ENCODE data around the gene MILR1.

DNA sequence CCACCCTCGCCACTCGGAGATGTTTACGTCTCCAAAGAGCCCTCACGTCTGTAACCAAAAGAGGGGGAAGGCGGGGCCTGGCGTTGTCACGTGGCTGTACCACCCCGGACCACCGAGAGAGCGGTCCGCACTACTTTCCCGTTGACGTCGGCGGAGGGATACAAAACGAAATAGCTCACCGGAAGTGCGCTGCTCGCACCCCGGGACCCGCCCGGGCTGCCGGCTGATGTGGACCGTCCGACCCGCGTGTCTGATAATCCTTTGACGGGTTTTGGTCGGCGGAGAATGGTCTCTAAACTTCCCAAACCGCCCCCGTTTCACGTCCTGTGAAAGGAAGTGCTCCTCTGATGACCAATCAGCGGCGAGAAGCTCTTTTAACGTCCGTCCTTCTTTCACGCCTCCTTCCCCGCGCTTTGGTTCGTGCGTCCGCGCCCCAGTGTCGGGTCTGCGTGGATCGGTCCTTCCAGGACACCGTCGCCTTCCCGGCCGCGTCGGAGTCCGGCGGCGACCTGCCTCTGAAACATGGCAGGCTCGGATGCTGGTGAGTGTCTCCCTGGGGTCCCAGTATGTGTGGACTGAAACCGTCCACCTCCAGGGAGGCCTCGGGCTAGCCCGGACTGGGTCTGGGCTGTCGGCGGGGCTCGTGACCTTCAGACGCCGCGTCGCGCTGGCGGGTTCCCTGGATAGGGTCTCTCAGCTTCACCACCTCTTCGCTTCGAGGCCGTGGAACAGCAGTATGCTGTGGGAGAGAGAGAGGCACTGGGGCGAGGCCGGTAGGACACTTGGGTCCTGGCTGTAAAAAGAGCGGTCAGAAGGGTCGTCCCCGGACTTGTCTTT is 57.9 kb downstream of the MILR1 start, which contains the start of gene CEP95:
- TF ChIP-seq CTCF (IDR thresholded peaks at IDR 0.05): no peak
- TF ChIP-seq, protein P1, sequence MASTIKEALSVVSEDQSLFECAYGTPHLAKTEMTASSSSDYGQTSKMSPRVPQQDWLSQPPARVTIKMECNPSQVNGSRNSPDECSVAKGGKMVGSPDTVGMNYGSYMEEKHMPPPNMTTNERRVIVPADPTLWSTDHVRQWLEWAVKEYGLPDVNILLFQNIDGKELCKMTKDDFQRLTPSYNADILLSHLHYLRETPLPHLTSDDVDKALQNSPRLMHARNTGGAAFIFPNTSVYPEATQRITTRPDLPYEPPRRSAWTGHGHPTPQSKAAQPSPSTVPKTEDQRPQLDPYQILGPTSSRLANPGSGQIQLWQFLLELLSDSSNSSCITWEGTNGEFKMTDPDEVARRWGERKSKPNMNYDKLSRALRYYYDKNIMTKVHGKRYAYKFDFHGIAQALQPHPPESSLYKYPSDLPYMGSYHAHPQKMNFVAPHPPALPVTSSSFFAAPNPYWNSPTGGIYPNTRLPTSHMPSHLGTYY (CRISPR knock-in tag; IDR thresholded peaks at IDR 0.05): no peak
- TF ChIP-seq ZNF671 (CRISPR knock-in tag; IDR thresholded peaks at IDR 0.05): no peak
- TF ChIP-seq, protein P2, sequence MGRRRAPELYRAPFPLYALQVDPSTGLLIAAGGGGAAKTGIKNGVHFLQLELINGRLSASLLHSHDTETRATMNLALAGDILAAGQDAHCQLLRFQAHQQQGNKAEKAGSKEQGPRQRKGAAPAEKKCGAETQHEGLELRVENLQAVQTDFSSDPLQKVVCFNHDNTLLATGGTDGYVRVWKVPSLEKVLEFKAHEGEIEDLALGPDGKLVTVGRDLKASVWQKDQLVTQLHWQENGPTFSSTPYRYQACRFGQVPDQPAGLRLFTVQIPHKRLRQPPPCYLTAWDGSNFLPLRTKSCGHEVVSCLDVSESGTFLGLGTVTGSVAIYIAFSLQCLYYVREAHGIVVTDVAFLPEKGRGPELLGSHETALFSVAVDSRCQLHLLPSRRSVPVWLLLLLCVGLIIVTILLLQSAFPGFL (CRISPR knock-in tag; IDR thresholded peaks at IDR 0.05; ENCODE audit: borderline replicate concordance): no peak; the same call in 1 of the 2 replicates
- TF ChIP-seq NR2C2 (CRISPR knock-in tag; IDR thresholded peaks at IDR 0.05): no peak
- TF ChIP-seq FOXP1 (CRISPR knock-in tag; IDR thresholded peaks at IDR 0.05; ENCODE audit: borderline replicate concordance): peak; percentile 87
- 0 out of 2 replicates have a peak, but pooled peaks have one; percentile 57 for TF ChIP-seq JUN (CRISPR knock-in tag; IDR thresholded peaks at IDR 0.05)
- TF ChIP-seq, protein P3, sequence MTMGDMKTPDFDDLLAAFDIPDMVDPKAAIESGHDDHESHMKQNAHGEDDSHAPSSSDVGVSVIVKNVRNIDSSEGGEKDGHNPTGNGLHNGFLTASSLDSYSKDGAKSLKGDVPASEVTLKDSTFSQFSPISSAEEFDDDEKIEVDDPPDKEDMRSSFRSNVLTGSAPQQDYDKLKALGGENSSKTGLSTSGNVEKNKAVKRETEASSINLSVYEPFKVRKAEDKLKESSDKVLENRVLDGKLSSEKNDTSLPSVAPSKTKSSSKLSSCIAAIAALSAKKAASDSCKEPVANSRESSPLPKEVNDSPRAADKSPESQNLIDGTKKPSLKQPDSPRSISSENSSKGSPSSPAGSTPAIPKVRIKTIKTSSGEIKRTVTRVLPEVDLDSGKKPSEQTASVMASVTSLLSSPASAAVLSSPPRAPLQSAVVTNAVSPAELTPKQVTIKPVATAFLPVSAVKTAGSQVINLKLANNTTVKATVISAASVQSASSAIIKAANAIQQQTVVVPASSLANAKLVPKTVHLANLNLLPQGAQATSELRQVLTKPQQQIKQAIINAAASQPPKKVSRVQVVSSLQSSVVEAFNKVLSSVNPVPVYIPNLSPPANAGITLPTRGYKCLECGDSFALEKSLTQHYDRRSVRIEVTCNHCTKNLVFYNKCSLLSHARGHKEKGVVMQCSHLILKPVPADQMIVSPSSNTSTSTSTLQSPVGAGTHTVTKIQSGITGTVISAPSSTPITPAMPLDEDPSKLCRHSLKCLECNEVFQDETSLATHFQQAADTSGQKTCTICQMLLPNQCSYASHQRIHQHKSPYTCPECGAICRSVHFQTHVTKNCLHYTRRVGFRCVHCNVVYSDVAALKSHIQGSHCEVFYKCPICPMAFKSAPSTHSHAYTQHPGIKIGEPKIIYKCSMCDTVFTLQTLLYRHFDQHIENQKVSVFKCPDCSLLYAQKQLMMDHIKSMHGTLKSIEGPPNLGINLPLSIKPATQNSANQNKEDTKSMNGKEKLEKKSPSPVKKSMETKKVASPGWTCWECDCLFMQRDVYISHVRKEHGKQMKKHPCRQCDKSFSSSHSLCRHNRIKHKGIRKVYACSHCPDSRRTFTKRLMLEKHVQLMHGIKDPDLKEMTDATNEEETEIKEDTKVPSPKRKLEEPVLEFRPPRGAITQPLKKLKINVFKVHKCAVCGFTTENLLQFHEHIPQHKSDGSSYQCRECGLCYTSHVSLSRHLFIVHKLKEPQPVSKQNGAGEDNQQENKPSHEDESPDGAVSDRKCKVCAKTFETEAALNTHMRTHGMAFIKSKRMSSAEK (CRISPR knock-in tag; IDR thresholded peaks at IDR 0.05; ENCODE audit: borderline replicate concordance): no peak
- TF ChIP-seq CREM (CRISPR knock-in tag; IDR thresholded peaks at IDR 0.05): no peak; the same call in 1 of the 2 replicates
- TF ChIP-seq NFYB (CRISPR knock-in tag; conservative IDR thresholded peaks at IDR 0.05; ENCODE audit: low read depth): peak; percentile 52; the same call in 1 of the 2 replicates
- no peak for TF ChIP-seq NR3C1 (CRISPR knock-in tag; conservative IDR thresholded peaks at IDR 0.05; ENCODE audit: low read depth)
- 0 out of 2 replicates have a peak, but pooled peaks have one; percentile 16 for TF ChIP-seq ETV6 (CRISPR knock-in tag; IDR thresholded peaks at IDR 0.05)
- TF ChIP-seq USF2 (CRISPR knock-in tag; IDR thresholded peaks at IDR 0.05): peak; percentile 93
- TF ChIP-seq, protein P4, sequence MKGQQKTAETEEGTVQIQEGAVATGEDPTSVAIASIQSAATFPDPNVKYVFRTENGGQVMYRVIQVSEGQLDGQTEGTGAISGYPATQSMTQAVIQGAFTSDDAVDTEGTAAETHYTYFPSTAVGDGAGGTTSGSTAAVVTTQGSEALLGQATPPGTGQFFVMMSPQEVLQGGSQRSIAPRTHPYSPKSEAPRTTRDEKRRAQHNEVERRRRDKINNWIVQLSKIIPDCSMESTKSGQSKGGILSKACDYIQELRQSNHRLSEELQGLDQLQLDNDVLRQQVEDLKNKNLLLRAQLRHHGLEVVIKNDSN (CRISPR knock-in tag; IDR thresholded peaks at IDR 0.05): peak; percentile 91
